Neural progenitor cell (in vitro differentiated cells): ENCODE data around the gene ESPL1.

Experiments
- EZH2 ChIP-seq: fragments of 200-600 bp; sonication (generic); IDR thresholded peaks from 2 replicates; pipeline ENCODE4 v1.6.1; 2017; ENCODE audit warnings: antibody characterized with exemption, mild to moderate bottlenecking, moderate library complexity
- EZH2phosphoT487 ChIP-seq: fragments of 200-600 bp; sonication (generic); IDR thresholded peaks from 2 replicates; pipeline ENCODE4 v1.6.1; 2017; ENCODE audit warnings: antibody characterized with exemption
- TF ChIP-seq, protein P1 (sequence below): fragments of 200-600 bp; sonication (generic); IDR thresholded peaks from 2 replicates; pipeline ENCODE4 v1.5.1; 2017; ENCODE audit warnings: antibody characterized with exemption, mild to moderate bottlenecking

DNA sequence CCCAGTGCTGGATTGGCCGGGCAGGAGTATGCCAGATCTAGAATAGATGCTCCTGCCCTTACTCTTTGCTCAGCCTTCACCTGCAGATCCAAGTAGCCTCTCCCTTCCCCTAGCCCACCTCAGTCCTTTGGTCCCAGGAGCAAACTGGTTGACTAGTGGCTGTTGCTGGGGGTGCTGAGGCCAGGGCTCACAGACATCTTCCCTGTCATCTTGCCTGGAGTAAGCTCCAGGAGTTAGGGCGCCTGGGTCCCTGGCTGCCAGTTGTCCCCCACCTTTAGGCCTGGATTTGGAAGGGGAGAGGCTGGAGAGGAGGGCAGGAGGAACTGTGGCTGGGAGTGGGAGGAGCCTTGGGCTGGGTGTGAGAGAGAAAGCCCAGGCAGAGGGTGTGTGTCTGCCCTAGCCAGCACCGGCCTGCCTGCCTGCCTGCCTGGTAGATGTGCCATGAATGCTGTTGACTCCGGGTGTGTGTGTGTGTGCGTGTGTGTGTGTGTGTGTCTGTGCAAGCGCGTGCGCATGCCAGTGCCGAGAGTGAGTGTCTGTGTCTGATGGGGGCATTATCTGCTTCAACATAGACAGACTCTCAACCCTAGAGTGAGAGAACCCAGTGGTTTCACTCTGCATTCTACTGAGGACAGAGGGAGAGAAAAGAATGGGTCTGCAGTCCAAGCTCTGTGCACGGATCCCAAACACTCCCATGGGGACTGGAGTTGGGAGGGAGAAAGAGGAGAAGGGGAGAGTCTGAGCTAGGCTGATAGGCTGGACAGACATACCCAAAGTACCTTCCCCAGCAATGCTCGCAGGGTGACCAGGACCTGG lies 35.2 kb upstream of the ESPL1 start:
- TF ChIP-seq EZH2 (no peak), EZH2phosphoT487 (no peak)
- TF ChIP-seq, protein P1, sequence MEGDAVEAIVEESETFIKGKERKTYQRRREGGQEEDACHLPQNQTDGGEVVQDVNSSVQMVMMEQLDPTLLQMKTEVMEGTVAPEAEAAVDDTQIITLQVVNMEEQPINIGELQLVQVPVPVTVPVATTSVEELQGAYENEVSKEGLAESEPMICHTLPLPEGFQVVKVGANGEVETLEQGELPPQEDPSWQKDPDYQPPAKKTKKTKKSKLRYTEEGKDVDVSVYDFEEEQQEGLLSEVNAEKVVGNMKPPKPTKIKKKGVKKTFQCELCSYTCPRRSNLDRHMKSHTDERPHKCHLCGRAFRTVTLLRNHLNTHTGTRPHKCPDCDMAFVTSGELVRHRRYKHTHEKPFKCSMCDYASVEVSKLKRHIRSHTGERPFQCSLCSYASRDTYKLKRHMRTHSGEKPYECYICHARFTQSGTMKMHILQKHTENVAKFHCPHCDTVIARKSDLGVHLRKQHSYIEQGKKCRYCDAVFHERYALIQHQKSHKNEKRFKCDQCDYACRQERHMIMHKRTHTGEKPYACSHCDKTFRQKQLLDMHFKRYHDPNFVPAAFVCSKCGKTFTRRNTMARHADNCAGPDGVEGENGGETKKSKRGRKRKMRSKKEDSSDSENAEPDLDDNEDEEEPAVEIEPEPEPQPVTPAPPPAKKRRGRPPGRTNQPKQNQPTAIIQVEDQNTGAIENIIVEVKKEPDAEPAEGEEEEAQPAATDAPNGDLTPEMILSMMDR: no peak
